NCI-H345 treated with DMSO at 0.1 percent for 48 hours (cell line): ENCODE results near the gene NRBF2.

Source experiments
- DNase-seq: peaks from one replicate; lab custom pipeline; 2025; ENCODE audit not compliant: unreplicated experiment; lab: John Stamatoyannopoulos, UW

Gene NRBF2

DNA sequence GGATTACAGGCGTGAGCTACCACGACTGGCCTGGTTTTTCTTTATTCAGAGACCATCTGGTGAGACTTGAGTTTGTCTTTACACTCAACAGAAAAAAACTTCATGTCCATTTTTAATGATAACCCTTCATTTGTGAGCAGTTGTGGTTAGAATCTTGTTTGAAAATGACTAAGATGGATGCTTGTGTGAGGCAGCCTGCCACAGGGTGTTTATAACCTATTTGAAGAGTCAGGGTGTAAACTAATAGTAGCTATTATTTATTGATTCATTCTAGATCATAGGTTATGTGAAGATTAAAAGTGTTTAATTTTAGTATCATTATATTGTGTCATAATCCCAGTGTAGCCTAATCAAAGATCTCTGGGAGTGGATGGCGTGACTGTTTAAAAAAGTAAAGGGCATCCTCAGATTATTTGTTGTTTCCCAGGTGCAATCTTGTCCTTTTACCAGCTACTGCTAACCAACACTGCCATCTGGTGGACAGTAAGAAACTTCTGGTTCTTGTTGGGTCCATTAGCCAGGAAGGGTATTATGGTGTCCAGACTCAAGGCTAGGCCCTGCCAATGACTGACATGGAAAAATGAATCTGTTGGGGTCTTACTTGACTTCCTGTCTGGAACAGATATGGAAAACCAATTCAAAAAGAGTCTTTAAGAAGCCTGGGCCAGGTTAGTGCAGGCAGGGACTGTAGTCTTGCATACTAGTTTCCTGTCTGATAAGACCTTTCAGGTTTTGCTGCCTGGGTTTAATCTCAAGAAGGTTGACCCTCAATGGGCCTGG lies 24.9 kb downstream of the NRBF2 start:
- peak; percentile 61 for DNase-seq

DNA sequence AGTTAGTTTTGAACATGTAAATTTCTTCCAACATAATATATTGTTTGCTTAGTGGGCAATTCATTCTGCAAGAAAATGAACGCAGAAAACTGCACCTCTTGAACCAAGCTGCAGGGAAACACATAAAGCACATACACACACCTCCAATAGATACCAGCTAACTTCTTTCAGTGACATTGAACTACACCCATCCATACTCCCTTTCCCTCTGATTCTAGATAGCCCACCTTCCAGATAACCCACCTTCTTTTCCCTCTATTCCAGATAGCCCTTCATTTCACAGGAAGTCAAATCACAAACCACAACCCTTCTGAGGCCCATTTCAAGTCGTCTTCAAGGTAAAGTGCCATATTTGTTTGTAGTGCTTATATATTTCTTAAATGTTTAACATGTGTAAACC lies 28.5 kb downstream of the NRBF2 start:
- no peak for DNase-seq

DNA sequence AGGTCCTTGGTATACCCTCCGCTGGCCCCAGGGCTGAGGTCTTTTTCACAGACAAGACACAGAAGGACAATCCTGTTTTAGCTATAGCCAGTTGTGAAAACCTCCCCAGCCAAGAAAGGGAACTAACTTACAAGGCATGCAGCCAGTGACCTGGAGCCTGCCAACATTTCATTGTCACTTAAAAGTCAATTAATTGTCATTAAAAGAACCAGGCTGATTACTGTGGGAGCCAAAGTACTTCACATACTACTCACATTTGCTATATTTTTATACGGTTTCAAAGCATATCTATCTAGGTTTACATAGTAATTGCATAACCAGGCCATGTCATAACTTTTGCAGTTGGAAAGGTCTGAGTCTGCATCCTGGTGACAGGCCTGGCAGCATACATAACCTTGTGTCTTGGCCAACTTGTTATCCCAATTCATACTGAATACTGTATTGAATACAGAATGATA lies 31.1 kb downstream of the NRBF2 start:
- DNase-seq, result no peak

GRCh38 chr10:63165249-63165648 lies 32.1 kb downstream of the NRBF2 start:
- no peak for DNase-seq

DNA sequence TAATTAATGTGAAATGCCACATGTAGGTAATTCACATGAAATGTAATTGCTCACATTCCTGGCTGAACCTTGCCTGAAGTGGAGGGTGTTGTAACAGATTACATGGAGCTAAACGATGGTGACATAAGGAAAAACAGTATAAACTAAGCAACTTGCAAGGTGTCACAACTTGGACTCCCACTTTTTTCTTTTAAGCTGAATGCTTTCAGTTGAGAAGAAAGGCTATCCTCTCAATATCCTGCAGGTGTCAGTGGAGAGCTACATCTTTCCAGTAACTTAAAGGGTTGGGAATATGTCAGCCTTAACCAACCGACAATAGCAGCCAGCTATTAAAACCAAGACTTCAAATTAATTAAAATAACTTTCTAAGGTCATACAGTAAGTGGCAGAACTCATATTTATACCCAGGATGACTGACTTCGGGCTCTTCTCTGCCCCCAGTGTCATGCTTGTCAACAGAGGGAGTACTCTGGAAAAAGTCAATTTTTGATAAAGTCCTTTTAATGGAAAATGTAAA lies 33.7 kb downstream of the NRBF2 start:
- no peak for DNase-seq

DNA sequence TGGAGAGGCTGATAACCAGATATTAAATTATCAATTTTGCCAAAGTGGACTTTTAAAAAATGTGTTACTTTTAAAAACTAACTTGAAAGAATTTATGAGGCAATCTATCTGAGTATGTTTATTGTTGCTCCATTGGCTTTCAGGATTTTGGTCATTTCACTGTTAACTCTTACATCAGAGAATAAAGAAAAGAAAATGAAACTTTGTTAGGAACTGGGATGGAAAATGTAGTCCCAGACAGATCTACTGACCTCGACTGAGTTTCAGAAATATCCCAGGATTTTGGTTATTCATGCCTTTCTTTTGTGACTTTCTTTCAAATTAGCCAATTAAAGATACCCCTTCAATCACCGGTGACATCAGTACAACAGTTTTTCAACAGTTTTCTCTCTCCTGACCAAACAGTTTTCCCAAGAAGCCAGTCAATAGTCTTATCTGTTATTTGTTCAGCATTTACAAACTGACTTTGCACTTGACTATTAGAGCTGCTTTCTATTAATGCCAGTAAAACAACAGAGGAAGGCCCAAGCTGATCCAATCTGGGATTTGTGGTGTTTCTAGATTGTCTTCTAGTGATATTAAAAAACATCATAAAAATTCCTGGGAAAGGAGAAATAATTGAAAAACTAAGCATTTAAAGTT lies 35.8 kb downstream of the NRBF2 start:
- DNase-seq, result no peak

GRCh38 chr10:63169624-63170023 lies 36.5 kb downstream of the NRBF2 start:
- DNase-seq, result no peak

DNA sequence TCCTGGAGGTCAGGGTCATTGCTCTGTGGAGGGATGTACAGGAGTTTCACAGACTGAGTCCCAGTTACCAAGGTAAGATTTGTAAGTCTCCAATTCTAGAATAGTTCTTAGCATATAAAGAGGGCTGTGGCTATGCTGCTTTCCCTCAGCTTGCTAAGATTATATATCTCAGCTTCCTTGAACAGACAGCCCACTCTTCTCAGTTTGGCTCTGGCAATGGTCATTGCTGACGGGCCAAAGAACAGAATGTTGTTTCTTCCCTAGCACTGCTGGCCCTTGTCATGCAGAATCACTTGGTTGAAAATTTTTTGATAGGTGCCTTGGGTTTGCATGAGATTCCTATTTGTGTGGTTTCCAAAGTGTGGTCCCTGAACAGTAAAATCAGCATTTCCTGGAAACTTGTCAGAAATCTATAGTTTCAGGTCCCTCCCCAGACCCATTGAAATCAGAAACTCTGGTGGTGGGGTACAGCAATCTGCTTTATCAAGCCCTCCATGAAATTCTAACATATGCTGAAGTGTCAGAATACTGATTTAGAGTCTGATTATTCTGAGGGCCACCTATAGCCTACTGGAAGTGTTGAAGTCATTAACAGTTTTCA lies 38.2 kb downstream of the NRBF2 start:
- no peak for DNase-seq

DNA sequence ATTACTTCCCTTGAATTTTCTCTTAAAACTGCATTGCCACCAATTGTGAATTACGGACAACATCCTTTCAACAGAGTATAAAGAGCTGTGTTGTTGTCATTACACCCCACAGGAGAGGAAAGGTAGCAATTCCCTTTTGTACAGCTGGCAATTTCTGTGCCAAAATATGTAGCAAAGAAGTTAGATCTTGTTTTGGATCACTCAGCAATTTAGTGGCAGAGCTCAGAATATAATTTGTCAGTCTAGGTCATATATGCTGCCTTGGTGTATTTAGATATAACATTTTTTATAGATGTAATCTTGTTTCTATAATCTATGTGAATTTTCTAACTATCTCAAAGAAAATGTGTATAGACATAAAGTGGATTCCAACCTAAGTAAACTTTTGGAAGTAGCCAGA lies 38.8 kb downstream of the NRBF2 start:
- DNase-seq, result no peak

DNA sequence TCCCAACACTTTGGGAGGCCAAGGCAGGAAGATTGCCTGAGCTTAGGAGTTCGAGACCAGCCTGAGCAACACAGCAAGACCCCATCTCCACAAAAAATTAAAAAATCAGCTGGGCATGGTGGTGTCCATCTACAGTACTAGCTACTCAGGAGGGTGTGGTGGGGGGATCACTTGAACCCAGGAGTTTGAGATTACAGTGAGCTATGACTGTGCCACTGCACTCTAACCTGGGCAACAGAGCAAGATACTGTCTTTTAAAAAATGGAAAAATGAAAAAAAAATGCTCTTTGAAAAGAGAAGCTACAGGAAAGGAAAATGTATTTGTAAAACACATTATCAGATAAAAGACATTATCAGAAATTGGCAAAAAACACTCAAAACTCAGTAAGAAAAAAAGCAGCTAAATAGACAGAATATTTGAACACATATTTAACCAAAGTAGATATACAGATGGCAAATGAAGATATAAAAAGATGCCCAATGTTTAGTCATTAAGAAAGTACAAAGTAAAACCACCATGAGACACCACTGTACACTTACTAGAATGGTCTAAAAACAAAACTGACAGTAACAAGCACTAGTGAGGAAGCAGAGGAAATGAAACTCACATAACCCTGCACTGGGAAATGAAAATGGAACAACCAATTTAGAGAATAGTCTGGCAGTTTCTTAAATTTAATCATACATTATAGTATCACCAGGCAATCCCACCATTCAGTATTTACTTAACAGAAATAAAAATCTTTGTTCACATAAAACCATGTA lies 40.5 kb downstream of the NRBF2 start:
- no peak for DNase-seq

GRCh38 chr10:63175534-63175933 lies 42.4 kb downstream of the NRBF2 start:
- DNase-seq, result no peak

- no peak for DNase-seq
Observed at GRCh38 chr10:63192826-63193225, 59.7 kb downstream of the NRBF2 start.

GRCh38 chr10:63197344-63198092 lies 64.4 kb downstream of the NRBF2 start:
- no peak for DNase-seq

DNA sequence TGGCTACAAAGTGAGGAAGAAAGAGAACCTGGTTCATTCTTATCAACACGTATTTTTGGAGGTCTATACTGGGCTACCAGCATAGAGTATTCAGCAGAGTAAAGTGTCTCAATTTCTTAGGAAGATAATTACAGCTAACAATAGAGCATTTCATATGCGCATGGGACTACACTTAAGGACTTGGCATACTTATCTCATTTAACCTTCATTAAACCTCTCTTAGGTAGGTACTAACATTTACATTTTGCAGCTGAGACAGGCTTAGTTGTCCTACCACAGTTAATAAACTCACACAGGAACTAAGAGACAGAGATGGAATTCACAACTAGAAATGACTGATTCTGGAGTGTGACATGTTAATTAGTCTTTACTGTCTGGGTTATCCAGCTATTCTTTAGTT lies 66.6 kb downstream of the NRBF2 start:
- DNase-seq, result no peak

DNA sequence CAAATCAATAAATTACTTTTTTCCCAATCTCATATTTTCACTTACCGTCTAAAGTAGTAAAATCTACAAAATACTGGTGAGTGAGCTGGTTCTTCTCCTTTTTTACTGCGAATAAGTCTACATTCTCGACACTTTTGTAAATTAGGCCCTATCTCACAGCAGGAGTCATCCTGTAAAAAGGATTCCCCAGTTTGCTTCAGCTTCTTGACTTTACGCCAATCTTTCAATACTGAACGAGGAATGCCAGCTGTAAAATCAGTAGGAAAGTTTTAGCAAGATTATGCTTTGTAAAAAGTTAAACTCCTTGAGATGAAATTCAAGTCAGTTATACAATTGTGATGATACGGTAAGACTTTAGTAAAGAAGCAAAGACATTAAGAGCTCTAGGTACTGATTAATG lies 67.3 kb downstream of the NRBF2 start:
- DNase-seq, result no peak

GRCh38 chr10:63201118-63201517 lies 68.0 kb downstream of the NRBF2 start:
- DNase-seq, result no peak
